Thyroid gland (tissue), 4 donors: Measurements from ENCODE around the gene BARHL1. TPM values are rescaled to one million over a fixed set of nuclear protein-coding genes. Genes with fewer than 3 reads are reported as not detected.

Source experiments
- DNase-seq, 2 donors: peaks; one replicate each; pipeline ENCODE4 v3.0.0-alpha.2; 2019
- H3K27ac ChIP-seq, 3 donors: fragments of 200-600 bp; sonication (generic); 1 replicate in 2 of 3; 2 replicates in 1 of 3; pipeline ENCODE4 v1.5.1; 2016 to 2019; ENCODE audit warnings: mild to moderate bottlenecking in 1 of 3, moderate library complexity in 1 of 3
- H3K27me3 ChIP-seq: fragments of 200-600 bp; sonication (generic); one replicate; pipeline ENCODE4 v1.5.1; 2019
- H3K36me3 ChIP-seq, 2 donors: fragments of 200-600 bp; sonication (generic); one replicate each; pipeline ENCODE4 v1.5.1; 2016 to 2019
- H3K4me1 ChIP-seq, 2 donors: fragments of 200-600 bp; sonication (generic); one replicate each; pipeline ENCODE4 v1.5.1; 2017 to 2019
- H3K4me3 ChIP-seq, 3 donors: fragments of 200-600 bp; sonication (generic); replicated peaks in 1 of 3; 1 replicate in 2 of 3; 2 replicates in 1 of 3; pipeline ENCODE4 v1.5.1; 2016; ENCODE audit warnings: mild to moderate bottlenecking in 1 of 3
- H3K9me3 ChIP-seq: fragments of 200-600 bp; sonication (generic); one replicate; pipeline ENCODE4 v1.5.1; 2017
- POLR2A ChIP-seq, 2 donors: fragments of 450-650 bp; IDR thresholded peaks; one replicate each; pipeline ENCODE4 v1.6.1; 2017; ENCODE audit warnings: antibody characterized with exemption in 2 of 2, mild to moderate bottlenecking in 2 of 2, moderate library complexity in 1 of 2
- whole genome bisulfite sequencing, 2 donors: methylation state at CpG; one replicate each; pipeline ENCODE4 v1.1.5; 2017; 5-methylcytosine and 5-hydroxymethylcytosine counted together
- intact Hi-C: fragments of 100-400 bp; cut with DNase I; formaldehyde crosslinking; loops from one replicate; pipeline ENCODE4 v1.15.1; 2023
- total RNA-seq, 4 donors: library from RNA; depleted of rRNA; stranded (reverse); fragments of >200 nt; gene quantifications; one replicate each; pipeline ENCODE4 v1.2.3, GENCODE V29; 2016
- TF ChIP-seq, protein P1 (sequence below), 6 experiments: fragments of 200-600 bp in 3 of 6; fragments of 450-650 bp in 3 of 6; sonication (generic) in 3 of 6; IDR thresholded peaks; one replicate each; pipeline ENCODE4 v1.5.1; 2016 to 2019; ENCODE audit warnings: antibody characterized with exemption in 6 of 6, mild to moderate bottlenecking in 2 of 6, inconsistent platforms in 1 of 6, moderate library complexity in 1 of 6

Gene BARHL1
- total RNA-seq, 4 donors from 2014 or later, result not detected

DNA sequence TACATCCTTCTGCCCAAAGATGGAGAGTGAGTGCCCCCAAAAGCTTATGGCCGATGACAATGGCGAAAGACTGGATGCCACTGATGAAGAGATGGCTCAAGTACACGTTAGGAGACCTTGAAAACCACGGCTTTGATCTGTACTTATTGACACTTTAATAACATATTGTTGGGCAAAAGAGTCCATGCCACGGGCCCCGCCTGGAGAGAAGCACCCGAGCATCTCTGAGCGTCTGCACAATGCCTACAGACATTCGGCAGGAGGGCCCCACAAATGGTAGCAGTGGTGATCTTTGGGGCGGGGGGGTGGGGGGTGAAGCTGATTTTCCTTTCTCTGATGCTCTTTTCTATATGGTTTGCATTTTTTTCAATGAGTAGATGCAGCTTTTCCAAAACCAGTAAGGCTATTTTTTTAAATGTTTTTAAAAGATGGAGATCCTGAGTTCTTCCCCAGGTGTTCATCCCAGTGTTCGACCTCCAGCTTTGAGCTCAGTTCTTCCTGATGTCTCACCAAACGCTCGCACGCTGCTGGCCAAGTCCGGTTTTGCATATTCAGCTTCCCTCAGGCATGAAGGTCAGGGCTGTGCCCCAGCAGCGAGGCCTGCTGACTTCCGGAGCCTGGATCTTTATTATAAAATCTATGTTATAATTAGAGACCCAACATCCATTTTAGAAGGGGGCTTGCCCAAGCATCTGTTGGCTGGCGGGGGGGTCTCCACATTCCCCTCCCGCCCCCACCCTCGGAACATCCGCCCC lies 34.3 kb upstream of the BARHL1 start:
- Histone ChIP-seq H3K27me3 (no peaks in the 10 kb centered on the region), H3K27ac (no peak overlapping the region), H3K4me3 (no peak overlapping the region), H3K36me3 (no peaks in the 10 kb centered on the region), H3K4me1 (peaks cover 9 to 12% of the 10 kb centered on the region in 2 donors), H3K9me3 (no peaks in the 10 kb centered on the region)
- TF ChIP-seq POLR2A (IDR thresholded peaks at IDR 0.05), result no peak
- TF ChIP-seq, protein P1, sequence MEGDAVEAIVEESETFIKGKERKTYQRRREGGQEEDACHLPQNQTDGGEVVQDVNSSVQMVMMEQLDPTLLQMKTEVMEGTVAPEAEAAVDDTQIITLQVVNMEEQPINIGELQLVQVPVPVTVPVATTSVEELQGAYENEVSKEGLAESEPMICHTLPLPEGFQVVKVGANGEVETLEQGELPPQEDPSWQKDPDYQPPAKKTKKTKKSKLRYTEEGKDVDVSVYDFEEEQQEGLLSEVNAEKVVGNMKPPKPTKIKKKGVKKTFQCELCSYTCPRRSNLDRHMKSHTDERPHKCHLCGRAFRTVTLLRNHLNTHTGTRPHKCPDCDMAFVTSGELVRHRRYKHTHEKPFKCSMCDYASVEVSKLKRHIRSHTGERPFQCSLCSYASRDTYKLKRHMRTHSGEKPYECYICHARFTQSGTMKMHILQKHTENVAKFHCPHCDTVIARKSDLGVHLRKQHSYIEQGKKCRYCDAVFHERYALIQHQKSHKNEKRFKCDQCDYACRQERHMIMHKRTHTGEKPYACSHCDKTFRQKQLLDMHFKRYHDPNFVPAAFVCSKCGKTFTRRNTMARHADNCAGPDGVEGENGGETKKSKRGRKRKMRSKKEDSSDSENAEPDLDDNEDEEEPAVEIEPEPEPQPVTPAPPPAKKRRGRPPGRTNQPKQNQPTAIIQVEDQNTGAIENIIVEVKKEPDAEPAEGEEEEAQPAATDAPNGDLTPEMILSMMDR (IDR thresholded peaks at IDR 0.05), result no peak
- DNase-seq, result no peak
- intact Hi-C loops, result no loop called here
- 83 to 84% methylated on average over 21 of the region's 21 CpGs for WGBS, 2 donors

DNA sequence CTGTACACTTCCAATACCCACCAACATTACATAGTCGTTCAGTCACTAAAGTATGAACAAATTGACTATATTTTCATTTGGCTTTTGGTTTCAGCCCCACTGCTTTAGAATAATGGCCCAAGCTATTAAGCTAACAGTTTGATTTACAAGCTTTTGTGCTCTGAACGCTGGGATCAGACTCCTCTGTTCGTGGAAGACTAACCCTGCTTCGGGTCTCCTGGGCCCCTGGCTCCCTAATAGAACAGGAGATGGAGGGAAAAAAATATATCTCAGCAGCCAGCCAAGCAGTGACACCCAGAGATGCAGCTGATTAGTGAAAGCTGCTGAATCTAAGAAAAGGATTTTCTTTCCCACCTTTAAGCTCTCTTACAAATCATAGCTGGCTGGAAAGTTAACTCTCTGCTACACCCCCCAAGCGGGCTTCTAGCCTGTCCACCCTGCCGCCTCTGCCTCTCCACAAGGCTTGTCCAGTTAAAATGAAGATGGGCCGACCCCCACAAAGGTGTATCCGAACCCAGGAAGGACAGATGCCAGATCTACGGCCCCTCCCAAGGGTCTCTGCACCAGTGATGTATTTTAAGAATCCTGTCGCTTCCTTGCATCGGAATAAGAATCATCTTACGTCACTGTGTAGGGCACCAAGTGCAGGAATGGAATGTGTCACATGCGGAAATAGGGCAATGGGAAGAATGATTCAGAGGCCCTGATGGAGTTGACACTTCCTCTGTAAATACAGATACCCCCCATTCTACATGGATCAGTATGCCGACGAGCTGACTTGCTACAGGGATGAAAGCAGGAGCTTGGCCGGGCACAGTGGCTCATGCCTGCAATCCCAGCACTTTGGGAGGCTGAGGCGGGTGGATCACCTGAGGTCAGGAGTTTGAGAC lies 33.4 kb upstream of the BARHL1 start:
- 64 to 76% methylated on average over 16 to 17 of the region's 17 CpGs for WGBS, 2 donors
- Histone ChIP-seq H3K27me3 (no peaks in the 10 kb centered on the region), H3K4me1 (peaks cover 5 to 6% of the 10 kb centered on the region in 2 donors), H3K9me3 (no peaks in the 10 kb centered on the region), H3K36me3 (no peaks in the 10 kb centered on the region), H3K4me3 (no peak overlapping the region), H3K27ac (no peak overlapping the region)
- intact Hi-C loops, result no loop called here
- TF ChIP-seq, protein P1 (IDR thresholded peaks at IDR 0.05), result no peak
- TF ChIP-seq POLR2A (IDR thresholded peaks at IDR 0.05), result no peak
- no peak for DNase-seq

DNA sequence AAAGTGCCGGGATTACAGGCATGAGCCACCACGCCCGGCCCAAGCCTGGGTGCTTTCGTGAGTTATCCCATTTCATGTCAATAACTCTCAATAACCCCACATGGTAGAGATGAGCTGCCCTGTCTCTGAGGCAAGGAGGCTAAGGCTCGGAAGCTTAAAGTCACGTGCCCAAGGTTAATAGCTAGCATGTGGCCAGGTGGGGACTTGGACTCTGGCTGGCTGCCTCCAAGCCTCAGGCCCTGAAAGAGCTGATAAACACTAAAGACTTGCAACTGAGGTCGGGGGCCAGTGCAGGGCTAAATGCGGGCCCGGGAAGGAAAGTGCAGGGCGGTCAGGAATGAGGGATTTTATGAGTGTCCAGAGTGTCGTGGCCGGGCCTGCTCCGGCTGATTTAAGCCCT lies 30.9 kb upstream of the BARHL1 start:
- H3K9me3 ChIP-seq, result no peaks in the 10 kb centered on the region
- no peak for DNase-seq
- no peaks in the 10 kb centered on the region for H3K27me3 ChIP-seq
- H3K4me1 ChIP-seq, result peaks cover under 1% of the 10 kb centered on the region in 2 donors
- H3K27ac ChIP-seq, result no peak overlapping the region
- intact Hi-C loops, result no loop called here
- no peak overlapping the region for H3K4me3 ChIP-seq
- 70 to 76% methylated on average over 12 to 13 of the region's 13 CpGs for WGBS, 2 donors
- TF ChIP-seq POLR2A (IDR thresholded peaks at IDR 0.05), result no peak
- TF ChIP-seq, protein P1 (IDR thresholded peaks at IDR 0.05), result no peak
- no peaks in the 10 kb centered on the region for H3K36me3 ChIP-seq

DNA sequence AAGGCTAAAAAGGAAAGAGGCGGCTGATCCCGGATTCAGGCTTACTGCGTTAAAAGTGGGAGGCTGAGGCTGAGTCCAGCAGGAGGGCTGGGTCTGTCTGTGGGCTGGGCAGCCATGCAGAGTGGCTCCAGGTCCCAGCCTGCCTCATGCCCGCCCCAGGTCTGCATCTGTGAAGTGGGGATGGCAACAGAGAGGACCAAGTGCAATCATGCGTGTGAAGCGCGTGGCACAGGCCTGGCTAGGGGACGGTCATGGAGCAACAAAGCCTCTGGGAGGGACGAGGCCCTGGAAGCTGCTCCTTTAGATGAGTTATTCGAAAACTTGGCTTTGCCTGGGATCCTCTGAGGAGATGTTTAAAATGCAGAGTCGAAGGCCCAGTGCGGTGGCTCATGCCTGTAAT lies 30.4 kb upstream of the BARHL1 start:
- H3K4me1 ChIP-seq, result no peaks in the 10 kb centered on the region
- H3K36me3 ChIP-seq, result no peaks in the 10 kb centered on the region
- no peaks in the 10 kb centered on the region for H3K9me3 ChIP-seq
- H3K27ac ChIP-seq, result no peak overlapping the region
- intact Hi-C loops, result no loop called here
- H3K4me3 ChIP-seq, result no peak overlapping the region
- TF ChIP-seq, protein P1 (IDR thresholded peaks at IDR 0.05), result no peak
- TF ChIP-seq POLR2A (IDR thresholded peaks at IDR 0.05), result no peak
- no peaks in the 10 kb centered on the region for H3K27me3 ChIP-seq
- no peak for DNase-seq
- WGBS, 2 donors, result 77 to 79% methylated on average over 12 of the region's 12 CpGs

DNA sequence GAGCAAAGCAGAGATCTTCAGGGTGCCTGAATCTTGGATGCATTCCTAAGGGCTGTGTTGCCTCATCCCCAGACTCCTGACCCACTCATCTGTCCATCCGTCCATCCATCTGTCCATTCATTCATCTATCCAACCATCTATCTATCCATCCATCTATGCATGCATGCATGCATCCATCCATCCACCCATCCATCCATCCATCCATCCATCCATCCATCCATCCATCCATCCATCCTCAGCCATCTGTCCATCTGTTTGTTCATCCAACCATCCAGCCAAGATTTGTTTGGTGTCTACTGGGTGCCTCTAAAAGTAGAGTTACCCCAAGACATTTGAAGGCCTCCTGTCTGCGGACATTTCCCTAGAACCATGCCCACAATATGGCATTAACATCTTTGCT lies 27.7 kb upstream of the BARHL1 start:
- H3K36me3 ChIP-seq, result no peaks in the 10 kb centered on the region
- DNase-seq, result no peak
- H3K9me3 ChIP-seq, result no peaks in the 10 kb centered on the region
- no peak overlapping the region for H3K4me3 ChIP-seq
- no peaks in the 10 kb centered on the region for H3K27me3 ChIP-seq
- no peak for TF ChIP-seq POLR2A (IDR thresholded peaks at IDR 0.05)
- TF ChIP-seq, protein P1 (IDR thresholded peaks at IDR 0.05), result no peak
- H3K4me1 ChIP-seq, result no peaks in the 10 kb centered on the region
- WGBS, 2 donors, result 94% methylated on average over 2 of the region's 2 CpGs
- H3K27ac ChIP-seq, result no peak overlapping the region
- intact Hi-C loops, result no loop called here
